Tibial nerve (tissue), 4 donors: ENCODE results near the gene BACH1. TPM values are rescaled to one million over a fixed set of nuclear protein-coding genes. Genes with fewer than 3 reads are reported as not detected.

Experiments used
- DNase-seq, 2 donors: peaks; one replicate each; pipeline ENCODE4 v3.0.0-alpha.2; 2019; ENCODE audit warnings: low spot score in 2 of 2
- H3K27ac ChIP-seq, 4 donors: fragments of 200-600 bp; sonication (generic) in 3 of 4; one replicate each; pipeline ENCODE4 v1.5.1; 2017 to 2019; ENCODE audit warnings: mild to moderate bottlenecking in 1 of 4
- H3K27me3 ChIP-seq, 2 donors: fragments of 200-600 bp; sonication (generic) in 1 of 2; one replicate each; pipeline versions ENCODE4 v1.5.1 to v1.6.0; 2017 to 2019
- H3K36me3 ChIP-seq, 3 donors: fragments of 200-600 bp; sonication (generic); one replicate each; pipeline ENCODE4 v1.5.1; 2018 to 2019
- H3K4me1 ChIP-seq, 4 donors: fragments of 200-600 bp; sonication (generic) in 3 of 4; one replicate each; pipeline ENCODE4 v1.5.1; 2017 to 2019
- H3K4me3 ChIP-seq, 4 donors: fragments of 200-600 bp; sonication (generic) in 3 of 4; one replicate each; pipeline ENCODE4 v1.5.1; 2017 to 2019; ENCODE audit warnings: mild to moderate bottlenecking in 1 of 4, moderate library complexity in 1 of 4
- H3K9me3 ChIP-seq, 4 donors: fragments of 200-600 bp; sonication (generic) in 3 of 4; one replicate each; pipeline ENCODE4 v1.5.1; 2017 to 2019
- CTCF ChIP-seq, 5 experiments: fragments of 200-600 bp in 3 of 5; fragments of 450-650 bp in 2 of 5; sonication (generic) in 3 of 5; IDR thresholded peaks; one replicate each; pipeline ENCODE4 v1.5.1; 2016 to 2019; ENCODE audit warnings: antibody characterized with exemption in 5 of 5, mild to moderate bottlenecking in 3 of 5, moderate library complexity in 2 of 5
- EP300 ChIP-seq, 2 donors: sonication (generic); formaldehyde crosslinking; IDR thresholded peaks; one replicate each; pipeline ENCODE4 v1.6.1; 2017; ENCODE audit warnings: antibody characterized with exemption in 2 of 2, mild to moderate bottlenecking in 1 of 2
- POLR2A ChIP-seq, 2 donors: fragments of 450-650 bp; IDR thresholded peaks; one replicate each; pipeline ENCODE4 v1.6.1; 2017; ENCODE audit warnings: antibody characterized with exemption in 2 of 2, mild to moderate bottlenecking in 2 of 2, moderate library complexity in 2 of 2
- WGBS, 2 donors: methylation state at CpG; one replicate each; pipeline ENCODE4 v1.1.5; 2018; 5-methylcytosine and 5-hydroxymethylcytosine counted together
- total RNA-seq, 4 donors: library from RNA; depleted of rRNA; stranded (reverse); fragments of >200 nt; gene quantifications; one replicate each; pipeline ENCODE4 v1.1.0, GENCODE V29; 2016

BACH1 gene
- total RNA-seq, 4 donors from 2014 or later: 38.0 to 46.5 (median 39.9) TPM

GRCh38 chr21:29385934-29386520, 87.3 kb downstream of the BACH1 start:
- TF ChIP-seq EP300 (IDR thresholded peaks at IDR 0.05): no peak
- no peak for TF ChIP-seq CTCF (IDR thresholded peaks at IDR 0.05)
- TF ChIP-seq POLR2A (IDR thresholded peaks at IDR 0.05): no peak

GRCh38 chr21:29386803-29387202, 88.1 kb downstream of the BACH1 start:
- H3K27me3 ChIP-seq: no peaks in the 10 kb centered on the region
- no peak overlapping the region for H3K27ac ChIP-seq
- WGBS, 2 donors: 83 to 86% methylated on average over 4 of the region's 4 CpGs
- H3K4me3 ChIP-seq: no peak overlapping the region
- H3K9me3 ChIP-seq: no peaks in the 10 kb centered on the region
- no peak for DNase-seq
- no peaks in the 10 kb centered on the region for H3K4me1 ChIP-seq
- no peaks in the 10 kb centered on the region for H3K36me3 ChIP-seq
- TF ChIP-seq EP300 (IDR thresholded peaks at IDR 0.05): no peak
- TF ChIP-seq POLR2A (IDR thresholded peaks at IDR 0.05): no peak
- TF ChIP-seq CTCF (IDR thresholded peaks at IDR 0.05): no peak

More at GRCh38 chr21:29385934-29386520, 87.3 kb downstream of the BACH1 start:
- Histone ChIP-seq H3K4me3 (no peak overlapping the region), H3K27me3 (no peaks in the 10 kb centered on the region), H3K4me1 (no peaks in the 10 kb centered on the region), H3K9me3 (no peaks in the 10 kb centered on the region), H3K27ac (no peak overlapping the region), H3K36me3 (no peaks in the 10 kb centered on the region)
- 88 to 93% methylated on average over 6 of the region's 6 CpGs for WGBS, 2 donors
- no peak for DNase-seq

- TF ChIP-seq POLR2A (IDR thresholded peaks at IDR 0.05) (no peak), CTCF (IDR thresholded peaks at IDR 0.05) (no peak), EP300 (IDR thresholded peaks at IDR 0.05) (no peak)
- H3K27ac ChIP-seq: no peak overlapping the region
- no peaks in the 10 kb centered on the region for H3K36me3 ChIP-seq
- no peak overlapping the region for H3K4me3 ChIP-seq
- 83 to 85% methylated on average over 5 of the region's 5 CpGs for WGBS, 2 donors
- H3K9me3 ChIP-seq: peaks cover 0 to 2% (median 0%) of the 10 kb centered on the region in 4 donors
- no peaks in the 10 kb centered on the region for H3K27me3 ChIP-seq
- no peaks in the 10 kb centered on the region for H3K4me1 ChIP-seq
- DNase-seq: no peak
Observed at GRCh38 chr21:29387598-29387997, 88.9 kb downstream of the BACH1 start.

- Histone ChIP-seq H3K27me3 (no peaks in the 10 kb centered on the region), H3K4me3 (no peak overlapping the region)
- WGBS, 2 donors: 73 to 79% methylated on average over 3 of the region's 3 CpGs
Observed at GRCh38 chr21:29389136-29389535, 90.4 kb downstream of the BACH1 start.

More at GRCh38 chr21:29389136-29389535, 90.4 kb downstream of the BACH1 start:
- no peak for TF ChIP-seq POLR2A (IDR thresholded peaks at IDR 0.05)
- TF ChIP-seq EP300 (IDR thresholded peaks at IDR 0.05): no peak
- no peak for TF ChIP-seq CTCF (IDR thresholded peaks at IDR 0.05)
- DNase-seq: no peak
- H3K9me3 ChIP-seq: peaks cover 0 to 5% (median 0%) of the 10 kb centered on the region in 4 donors
- H3K4me1 ChIP-seq: no peaks in the 10 kb centered on the region
- H3K36me3 ChIP-seq: peaks cover 0 to 5% (median 0%) of the 10 kb centered on the region in 3 donors
- no peak overlapping the region for H3K27ac ChIP-seq
